ENCODE results near the gene SLC66A1. TPM values are rescaled to one million over a fixed set of nuclear protein-coding genes. Genes with fewer than 3 reads are reported as not detected.

The SLC66A1 gene
- total and polyA plus RNA-seq, 2 donors (not counting 3 experiments of a cell fraction or from before 2014, with no cell fraction given): 15.3 to 32.6 TPM

DNA sequence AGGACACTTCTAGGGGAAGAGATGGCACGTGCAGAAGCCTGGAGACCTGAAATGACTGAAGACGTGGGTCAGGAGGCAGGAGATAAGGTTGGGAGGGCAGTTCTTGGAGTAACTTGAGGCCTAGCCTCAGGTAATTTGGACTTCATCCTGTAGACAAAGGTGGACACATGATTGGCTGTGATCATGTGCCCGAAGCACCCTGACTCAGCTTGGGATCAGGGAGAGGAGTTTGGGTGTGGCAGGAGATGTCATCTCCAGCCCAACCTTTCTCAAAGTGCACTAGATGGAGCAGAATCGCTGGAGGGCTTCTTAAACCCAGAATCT, 1.5 kb downstream of the SLC66A1 start:
- ChIA-PET CTCF (no interaction called here), POLR2A (no interaction called here)
- no peaks in the 10 kb centered on the region for H4K20me1 ChIP-seq (replicated peaks; ENCODE audit: control insufficient read depth, extremely low read depth, insufficient read depth, low read length)
- no peaks in the 10 kb centered on the region for H3K27me3 ChIP-seq (ENCODE audit: control insufficient read depth in 2 of 2, insufficient read depth in 2 of 2, low read length in 2 of 2)
- no peaks in the 10 kb centered on the region for H3K36me3 ChIP-seq (ENCODE audit: control insufficient read depth in 2 of 2, extremely low read depth in 1 of 2, insufficient read depth in 2 of 2, low read length in 2 of 2)
- H3K4me3 ChIP-seq (replicated peaks in 1 of 3; ENCODE audit: insufficient read depth in 1 of 3, low read depth in 1 of 3, low read length in 3 of 3): no peak overlapping the region
- no peaks in the 10 kb centered on the region for H3K9me3 ChIP-seq (replicated peaks; ENCODE audit: control insufficient read depth, insufficient read depth, low read length)
- dilution Hi-C loops (cut with MboI; ENCODE audit: extremely low pct_ligation_motif_present, low sequenced_read_pairs) (no loop called here), intact Hi-C loops (cut with micrococcal nuclease) (loop anchor here (2.0 to 5.0 kb wide), 2 partner anchors 103 to 1174 kb away; partner anchors contain the start of genes CAMK2N1 and UBR4)
- BruUV-seq (replicated peaks): no TSS peak
- H3K4me2 ChIP-seq (ENCODE audit: insufficient read depth, low read length): no peak overlapping the region
- H3K4me1 ChIP-seq (ENCODE audit: control insufficient read depth, extremely low read depth, insufficient read depth, low read length): peaks cover 21% of the 10 kb centered on the region
- no peak for DNase-seq (ENCODE audit: low read depth, low spot score)
- no peak for FAIRE-seq
- no peaks in the 10 kb centered on the region for H3K9me1 ChIP-seq (replicated peaks; ENCODE audit: control insufficient read depth, extremely low read depth, insufficient read depth, low read length)
- no peak overlapping the region for H3K27ac ChIP-seq (ENCODE audit: insufficient read depth, low read depth, low read length)
- no peak overlapping the region for H2AFZ ChIP-seq (ENCODE audit: low read depth, low read length)
- TF ChIP-seq CTCF (IDR thresholded peaks at IDR 0.05; ENCODE audit: extremely low read depth in 1 of 2, insufficient read depth in 1 of 2, low read depth in 1 of 2, low read length in 2 of 2) (no peak), FOS (IDR thresholded peaks at IDR 0.05; ENCODE audit: borderline replicate concordance, insufficient read depth, low read length) (no peak), MAX (IDR thresholded peaks at IDR 0.05; ENCODE audit: insufficient read depth, insufficient read length) (no peak), POLR2A (IDR thresholded peaks at IDR 0.05; ENCODE audit: low read depth, low read length) (no peak), GATA2 (IDR thresholded peaks at IDR 0.05; ENCODE audit: insufficient read depth, insufficient read length, low read depth, low read length) (no peak), POLR2AphosphoS5 (IDR thresholded peaks at IDR 0.05; ENCODE audit: insufficient read depth, low read depth, low read length) (no peak), EZH2 (IDR thresholded peaks at IDR 0.05; ENCODE audit: borderline replicate concordance, low read depth, low read length, severe bottlenecking) (no peak), MYC (IDR thresholded peaks at IDR 0.05; ENCODE audit: low read depth, low read length) (no peak)
- H3K9ac ChIP-seq (replicated peaks; ENCODE audit: extremely low read depth, insufficient read depth, low read length): no peak overlapping the region
- H3K79me2 ChIP-seq (ENCODE audit: control insufficient read depth, insufficient read depth, low read length): peaks cover 12% of the 10 kb centered on the region

Measured in endothelial cell of umbilical vein (primary cell).